Measurements from ENCODE around the gene SLC25A48.

Gene SLC25A48

GRCh38 chr5:135890296-135890695, 55.8 kb downstream of the SLC25A48 start:
- TF ChIP-seq CTCF (IDR thresholded peaks at IDR 0.05; ENCODE audit: control insufficient read depth, insufficient read depth, low read depth, low read length, missing control alignments): no peak
- H3K4me3 ChIP-seq (ENCODE audit: control insufficient read depth, low read depth, low read length): no peak overlapping the region

GRCh38 chr5:135890867-135891266, 56.4 kb downstream of the SLC25A48 start:
- no peak for DNase-seq (ENCODE audit: low read depth)
- no peak for TF ChIP-seq CTCF (IDR thresholded peaks at IDR 0.05; ENCODE audit: control insufficient read depth, insufficient read depth, low read depth, low read length, missing control alignments)

More at GRCh38 chr5:135890296-135890695, 55.8 kb downstream of the SLC25A48 start:
- no peak for DNase-seq (ENCODE audit: low read depth)

GRCh38 chr5:135891268-135891667, 56.8 kb downstream of the SLC25A48 start:
- no peak overlapping the region for H3K4me3 ChIP-seq (ENCODE audit: control insufficient read depth, low read depth, low read length)
- no peak for DNase-seq (ENCODE audit: low read depth)
- no peak for TF ChIP-seq CTCF (IDR thresholded peaks at IDR 0.05; ENCODE audit: control insufficient read depth, insufficient read depth, low read depth, low read length, missing control alignments)

More at GRCh38 chr5:135890867-135891266, 56.4 kb downstream of the SLC25A48 start:
- no peak overlapping the region for H3K4me3 ChIP-seq (ENCODE audit: control insufficient read depth, low read depth, low read length)

- no peak overlapping the region for H3K4me3 ChIP-seq (ENCODE audit: control insufficient read depth, low read depth, low read length)
- no peak for DNase-seq (ENCODE audit: low read depth)
- TF ChIP-seq CTCF (IDR thresholded peaks at IDR 0.05; ENCODE audit: control insufficient read depth, insufficient read depth, low read depth, low read length, missing control alignments): no peak
These were observed 57.3 kb downstream of the SLC25A48 start for GRCh38 chr5:135891791-135892190.

- TF ChIP-seq CTCF (IDR thresholded peaks at IDR 0.05; ENCODE audit: control insufficient read depth, insufficient read depth, low read depth, low read length, missing control alignments): no peak
- H3K4me3 ChIP-seq (ENCODE audit: control insufficient read depth, low read depth, low read length): no peak overlapping the region
- DNase-seq (ENCODE audit: low read depth): no peak
These were observed 59.8 kb downstream of the SLC25A48 start for GRCh38 chr5:135894276-135894675.

GRCh38 chr5:135894789-135895188, 60.3 kb downstream of the SLC25A48 start:
- H3K4me3 ChIP-seq (ENCODE audit: control insufficient read depth, low read depth, low read length): no peak overlapping the region
- TF ChIP-seq CTCF (IDR thresholded peaks at IDR 0.05; ENCODE audit: control insufficient read depth, insufficient read depth, low read depth, low read length, missing control alignments): no peak
- DNase-seq (ENCODE audit: low read depth): no peak

GRCh38 chr5:135895474-135896006, 61.1 kb downstream of the SLC25A48 start, which contains the start of gene IL9:
Gene IL9 (minus strand): TSS chr5:135895841. CDS start chr5:135895816, 25 bp downstream.
- DNase-seq (ENCODE audit: low read depth): no peak
- TF ChIP-seq CTCF (IDR thresholded peaks at IDR 0.05; ENCODE audit: control insufficient read depth, insufficient read depth, low read depth, low read length, missing control alignments): no peak
- H3K4me3 ChIP-seq (ENCODE audit: control insufficient read depth, low read depth, low read length): no peak within 1 kb of the TSS

Measured in AG09309 (cell line).